K562 (cell line): ENCODE measurements around the gene OARD1. TPM values are rescaled to one million over a fixed set of nuclear protein-coding genes. Genes with fewer than 3 reads are reported as not detected.

Experiments
- DDX20 ChIP-seq: fragments of 450-650 bp; IDR thresholded peaks from 2 replicates; pipeline ENCODE4 v1.6.1; 2016; ENCODE audit warnings: missing genetic modification characterization, low read depth, mild to moderate bottlenecking, missing compliant biosample characterization, moderate library complexity
- EGR1 ChIP-seq: fragments of 450-650 bp; conservative IDR thresholded peaks from 2 replicates; pipeline ENCODE4 v1.6.1; 2017; ENCODE audit warnings: mild to moderate bottlenecking
- GABPA ChIP-seq: fragments of 200-800 bp; sonication (Bioruptor generic); conservative IDR thresholded peaks from 2 replicates; pipeline ENCODE4 v1.6.1; 2016; ENCODE audit warnings: low read depth, missing genetic modification characterization, missing compliant biosample characterization
- ILK ChIP-seq: fragments of 450-650 bp; IDR thresholded peaks from 2 replicates; pipeline ENCODE4 v1.6.1; 2016; ENCODE audit warnings: missing genetic modification characterization, low read depth, mild to moderate bottlenecking, missing compliant biosample characterization, moderate library complexity, borderline replicate concordance
- MTA2 ChIP-seq: fragments of 450-650 bp; IDR thresholded peaks from 2 replicates; pipeline ENCODE4 v1.6.1; 2016; ENCODE audit warnings: low read depth
- NELFE ChIP-seq: IDR thresholded peaks from 2 replicates; pipeline ENCODE4 v1.6.1; 2011; ENCODE audit warnings: mild to moderate bottlenecking; ENCODE audit not compliant: insufficient read depth, insufficient read length
- PCBP1 ChIP-seq: fragments of 200-400 bp; formaldehyde crosslinking; IDR thresholded peaks from 2 replicates; pipeline ENCODE4 v1.6.1; 2018; ENCODE audit warnings: mild to moderate bottlenecking, low read depth, low read length; ENCODE audit not compliant: poor library complexity, severe bottlenecking
- RFX7 ChIP-seq: fragments of 250-450 bp; sonication (Bioruptor Pico); IDR thresholded peaks from 2 replicates; pipeline ENCODE4 v1.5.1; 2021; ENCODE audit warnings: mild to moderate bottlenecking
- SAFB2 ChIP-seq: fragments of 200-400 bp; formaldehyde crosslinking; IDR thresholded peaks from 2 replicates; pipeline ENCODE4 v1.6.1; 2018; ENCODE audit warnings: borderline replicate concordance, low read length, low read depth, moderate library complexity; ENCODE audit not compliant: severe bottlenecking
- TCF7 ChIP-seq: sonication (generic); IDR thresholded peaks from 2 replicates; pipeline ENCODE4 v1.6.1; 2016; ENCODE audit warnings: antibody characterized with exemption, borderline replicate concordance
- ZNF174 ChIP-seq: fragments of 250-450 bp; sonication (Bioruptor Pico); IDR thresholded peaks from 2 replicates; pipeline ENCODE4 v1.4.0; 2020; ENCODE audit warnings: mild to moderate bottlenecking
- ZNF41 ChIP-seq: fragments of 250-450 bp; sonication (Bioruptor Pico); conservative IDR thresholded peaks from 2 replicates; pipeline ENCODE4 v1.4.0; 2020; ENCODE audit warnings: mild to moderate bottlenecking
- ZNF778 ChIP-seq: fragments of 450-650 bp; formaldehyde crosslinking; IDR thresholded peaks from 2 replicates; pipeline ENCODE4 v1.4.0; 2020; ENCODE audit warnings: mild to moderate bottlenecking, moderate library complexity
- polyA plus RNA-seq, 8 experiments: library from polyadenylated mRNA; depleted of rRNA in 4 of 8; stranded (reverse) in 5 of 8; unstranded in 3 of 8; fragments of >200 nt; fragmentation: Nextera tagmentation in 2 of 8; fragmentation: Illumina TruSeq in 1 of 8; extraction: Ambion mirVana in 2 of 8; extraction: Trizol in 1 of 8; gene quantifications; 2 replicates each; pipeline versions ENCODE4 v1.2.1 to v1.2.3, GENCODE V29; 2011 to 2014; ENCODE audit warnings: inconsistent platforms in 1 of 8, missing spikeins in 1 of 8
- total RNA-seq, 7 experiments: library from RNA; depleted of rRNA in 6 of 7; stranded (reverse); fragments of >200 nt in 6 of 7; fragmentation: Illumina TruSeq in 2 of 7; extraction: Trizol in 2 of 7; gene quantifications; 2 replicates each; pipeline versions ENCODE4 v1.2.1 to v1.2.3, GENCODE V29; 2011 to 2021; ENCODE audit warnings: low replicate concordance in 1 of 7
- TF ChIP-seq, protein P1 (sequence below): fragments of 200-400 bp; formaldehyde crosslinking; IDR thresholded peaks from 2 replicates; pipeline ENCODE4 v1.6.1; 2017; ENCODE audit warnings: mild to moderate bottlenecking, low read depth, low read length, moderate library complexity
- TF ChIP-seq, protein P2 (sequence below), 2 experiments: fragments of 200-800 bp in 1 of 2; sonication (Bioruptor generic) in 1 of 2; sonication (generic) in 1 of 2; formaldehyde crosslinking in 1 of 2; IDR thresholded peaks in 1 of 2; conservative IDR thresholded peaks in 1 of 2; 2 replicates each; pipeline versions ENCODE4 v1.5.0 to v1.6.1; 2016 to 2020; ENCODE audit warnings: missing compliant biosample characterization in 1 of 2, missing genetic modification characterization in 1 of 2, missing genetic modification reagents in 1 of 2

OARD1 gene
- total and polyA plus RNA-seq, 9 of the 15 experiments (the other 6 are each of a cell fraction or from before 2014, with no cell fraction given): 43.4 to 88.3 (median 61.1) TPM

DNA sequence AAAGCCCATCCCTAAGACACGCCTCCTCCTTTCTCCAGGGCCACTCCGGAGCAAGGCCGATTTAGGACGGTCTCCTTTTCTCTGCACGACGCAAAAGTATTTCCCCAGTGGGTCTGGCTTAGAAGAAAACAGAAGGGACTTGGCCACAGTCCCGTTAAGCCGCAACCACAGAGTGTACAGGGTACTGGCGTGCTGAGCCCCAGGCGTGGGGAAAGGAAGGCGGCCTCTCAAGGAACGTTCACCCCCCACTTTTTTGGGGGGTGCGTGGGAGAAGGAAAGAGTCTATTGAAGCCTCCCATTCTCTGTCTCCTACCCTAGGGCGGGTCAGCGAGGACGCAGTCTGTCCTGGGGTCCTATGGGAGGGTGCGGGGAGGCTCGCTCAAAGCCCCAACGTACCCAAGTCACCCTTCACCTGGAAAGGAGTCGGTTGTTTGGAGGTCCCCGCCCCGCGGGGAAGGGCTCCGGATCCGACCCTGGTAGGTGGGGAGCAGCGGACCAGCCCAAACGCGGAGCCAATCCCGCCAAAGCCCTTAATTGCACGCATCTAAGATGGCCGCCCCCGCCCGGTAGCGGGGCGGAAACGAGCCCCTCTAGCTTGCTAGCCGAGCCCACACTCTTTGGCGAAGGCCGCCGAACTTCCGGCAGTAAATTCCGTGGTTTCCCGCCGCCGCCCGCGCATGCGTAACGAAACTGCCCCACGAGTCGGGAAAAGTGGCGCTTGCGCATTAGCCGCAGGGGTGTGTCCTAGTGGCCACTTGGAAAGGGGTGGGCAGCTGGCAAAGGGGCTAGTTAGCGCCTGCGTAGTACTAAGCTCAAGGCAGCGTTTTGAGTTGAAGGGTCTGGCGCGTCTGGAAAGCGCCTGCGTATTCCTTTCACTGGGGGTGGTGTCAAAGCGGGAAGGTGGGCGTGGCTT lies at the start of gene OARD1 (continued):
- TF ChIP-seq, protein P1, sequence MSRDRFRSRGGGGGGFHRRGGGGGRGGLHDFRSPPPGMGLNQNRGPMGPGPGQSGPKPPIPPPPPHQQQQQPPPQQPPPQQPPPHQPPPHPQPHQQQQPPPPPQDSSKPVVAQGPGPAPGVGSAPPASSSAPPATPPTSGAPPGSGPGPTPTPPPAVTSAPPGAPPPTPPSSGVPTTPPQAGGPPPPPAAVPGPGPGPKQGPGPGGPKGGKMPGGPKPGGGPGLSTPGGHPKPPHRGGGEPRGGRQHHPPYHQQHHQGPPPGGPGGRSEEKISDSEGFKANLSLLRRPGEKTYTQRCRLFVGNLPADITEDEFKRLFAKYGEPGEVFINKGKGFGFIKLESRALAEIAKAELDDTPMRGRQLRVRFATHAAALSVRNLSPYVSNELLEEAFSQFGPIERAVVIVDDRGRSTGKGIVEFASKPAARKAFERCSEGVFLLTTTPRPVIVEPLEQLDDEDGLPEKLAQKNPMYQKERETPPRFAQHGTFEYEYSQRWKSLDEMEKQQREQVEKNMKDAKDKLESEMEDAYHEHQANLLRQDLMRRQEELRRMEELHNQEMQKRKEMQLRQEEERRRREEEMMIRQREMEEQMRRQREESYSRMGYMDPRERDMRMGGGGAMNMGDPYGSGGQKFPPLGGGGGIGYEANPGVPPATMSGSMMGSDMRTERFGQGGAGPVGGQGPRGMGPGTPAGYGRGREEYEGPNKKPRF: no peak
- TF ChIP-seq RFX7 (CRISPR knock-in tag) (no peak; the same call in 1 of the 2 replicates), GABPA (peak; percentile 99), NELFE (no peak), ZNF174 (CRISPR knock-in tag) (no peak), SAFB2 (no peak), PCBP1 (no peak), ZNF778 (no peak), TCF7 (no peak), EGR1 (no peak; the same call in none of the 2 replicates), ZNF41 (CRISPR knock-in tag) (no peak), MTA2 (no peak; the same call in 1 of the 2 replicates), ILK (tag) (no peak), DDX20 (tag) (no peak)
- TF ChIP-seq, protein P2, sequence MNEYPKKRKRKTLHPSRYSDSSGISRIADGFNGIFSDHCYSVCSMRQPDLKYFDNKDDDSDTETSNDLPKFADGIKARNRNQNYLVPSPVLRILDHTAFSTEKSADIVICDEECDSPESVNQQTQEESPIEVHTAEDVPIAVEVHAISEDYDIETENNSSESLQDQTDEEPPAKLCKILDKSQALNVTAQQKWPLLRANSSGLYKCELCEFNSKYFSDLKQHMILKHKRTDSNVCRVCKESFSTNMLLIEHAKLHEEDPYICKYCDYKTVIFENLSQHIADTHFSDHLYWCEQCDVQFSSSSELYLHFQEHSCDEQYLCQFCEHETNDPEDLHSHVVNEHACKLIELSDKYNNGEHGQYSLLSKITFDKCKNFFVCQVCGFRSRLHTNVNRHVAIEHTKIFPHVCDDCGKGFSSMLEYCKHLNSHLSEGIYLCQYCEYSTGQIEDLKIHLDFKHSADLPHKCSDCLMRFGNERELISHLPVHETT (CRISPR knock-in tag; conservative IDR thresholded peaks at IDR 0.05 in 1 of 2, IDR thresholded peaks at IDR 0.05 in 1 of 2): peak in 1 of 2 experiments; percentile 99; a peak in 2 of 4 replicates
